GM19455 (cell line): ENCODE results near the gene REN.

ENCODE experiments used
- ATAC-seq: cut with Tn5 transposase; IDR thresholded peaks from one replicate; pipeline ENCODE4 v1.9.1; 2021; ENCODE audit not compliant: unreplicated experiment

REN gene

GRCh38 chr1:204134103-204134502 lies 32.0 kb downstream of the REN start:
- no peak for ATAC-seq

- no peak for ATAC-seq
These were observed 33.4 kb downstream of the REN start for GRCh38 chr1:204132718-204133117.

- no peak for ATAC-seq
These were observed 34.2 kb downstream of the REN start for GRCh38 chr1:204131978-204132377.

GRCh38 chr1:204130981-204131892 lies 34.9 kb downstream of the REN start:
- ATAC-seq, result no peak

GRCh38 chr1:204130178-204130577 lies 36.0 kb downstream of the REN start:
- ATAC-seq, result no peak

GRCh38 chr1:204128964-204129896 lies 36.9 kb downstream of the REN start:
- ATAC-seq, result no peak

GRCh38 chr1:204128464-204128963 lies 37.6 kb downstream of the REN start:
- no peak for ATAC-seq

GRCh38 chr1:204127597-204128242 lies 38.4 kb downstream of the REN start:
- ATAC-seq, result no peak

GRCh38 chr1:204126956-204127355 lies 39.2 kb downstream of the REN start:
- no peak for ATAC-seq

GRCh38 chr1:204126386-204126785 lies 39.8 kb downstream of the REN start:
- no peak for ATAC-seq

- no peak for ATAC-seq
These were observed 40.3 kb downstream of the REN start for GRCh38 chr1:204125759-204126351.

- ATAC-seq, result no peak
These were observed 41.5 kb downstream of the REN start for GRCh38 chr1:204124639-204125038.

- no peak for ATAC-seq
These were observed 42.8 kb downstream of the REN start for GRCh38 chr1:204123376-204123775.

GRCh38 chr1:204121840-204122555 lies 44.1 kb downstream of the REN start:
- no peak for ATAC-seq

- no peak for ATAC-seq
These were observed 49.6 kb downstream of the REN start for GRCh38 chr1:204116539-204116938.

- ATAC-seq, result no peak
These were observed 51.0 kb downstream of the REN start for GRCh38 chr1:204115116-204115515.

GRCh38 chr1:204114606-204115005 lies 51.5 kb downstream of the REN start:
- ATAC-seq, result no peak

GRCh38 chr1:204113896-204114295 lies 52.2 kb downstream of the REN start:
- no peak for ATAC-seq

GRCh38 chr1:204112876-204113730 lies 53.0 kb downstream of the REN start:
- ATAC-seq, result no peak
